ENCODE data around the gene UNK. TPM values are rescaled to one million over a fixed set of nuclear protein-coding genes. Genes with fewer than 3 reads are reported as not detected.

UNK gene
- polyA plus RNA-seq, 2 donors, result 18.2 to 26.3 TPM

DNA sequence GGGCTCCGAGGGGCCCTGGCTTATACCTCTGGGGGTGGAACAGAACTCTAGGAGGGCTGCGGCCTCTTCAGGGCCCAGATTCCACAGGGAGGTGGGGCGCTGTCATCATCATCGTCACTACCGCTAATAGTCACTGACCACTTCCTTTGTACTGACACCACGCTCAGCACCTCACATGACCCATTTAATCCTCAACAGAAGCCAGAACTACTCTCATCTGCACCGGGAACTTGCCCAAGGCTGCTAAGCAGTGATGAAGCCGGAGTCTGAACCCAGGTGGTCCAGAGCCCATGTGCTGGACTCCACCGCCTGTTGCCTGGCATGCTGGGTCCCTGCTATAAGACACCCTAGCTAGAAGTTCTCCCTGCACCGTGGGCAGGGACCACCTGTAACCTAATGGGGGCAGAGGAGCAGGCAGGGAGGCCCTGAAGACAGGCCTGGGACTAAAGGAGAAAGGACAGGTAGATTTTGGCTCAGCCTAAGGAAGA is 47.6 kb downstream of the UNK start:
- H3K4me1 ChIP-seq (ENCODE audit: control insufficient read depth in 2 of 2, insufficient read depth in 2 of 2, low read length in 1 of 2), result peaks cover 3 to 16% of the 10 kb centered on the region in 2 donors
- H3K9me3 ChIP-seq (ENCODE audit: control insufficient read depth in 2 of 2, insufficient read depth in 1 of 2, low read depth in 1 of 2, low read length in 1 of 2), result no peaks in the 10 kb centered on the region
- H3K27me3 ChIP-seq (ENCODE audit: control insufficient read depth in 1 of 2, insufficient read depth in 2 of 2, low read length in 2 of 2), result no peaks in the 10 kb centered on the region
- 68 to 81% methylated on average over 10 of the region's 10 CpGs for WGBS, 2 donors
- H3K4me3 ChIP-seq (ENCODE audit: low read depth in 1 of 2, low read length in 2 of 2), result no peak overlapping the region
- peak overlapping the region; percentile 53 to 60 for H3K27ac ChIP-seq (ENCODE audit: low read depth in 2 of 2, low read length in 1 of 2)
- H3K36me3 ChIP-seq (ENCODE audit: control insufficient read depth in 2 of 2, insufficient read depth in 2 of 2, low read length in 1 of 2), result peaks cover 0 to 32% of the 10 kb centered on the region in 2 donors

GRCh38 chr17:75832652-75833400 is 48.2 kb downstream of the UNK start:
- H3K27ac ChIP-seq (ENCODE audit: low read depth in 2 of 2, low read length in 1 of 2), result peak overlapping the region; percentile 53 to 60
- no peaks in the 10 kb centered on the region for H3K27me3 ChIP-seq (ENCODE audit: control insufficient read depth in 1 of 2, insufficient read depth in 2 of 2, low read length in 2 of 2)
- peaks cover under 1 to 10% of the 10 kb centered on the region in 2 donors for H3K4me1 ChIP-seq (ENCODE audit: control insufficient read depth in 2 of 2, insufficient read depth in 2 of 2, low read length in 1 of 2)
- H3K4me3 ChIP-seq (ENCODE audit: low read depth in 1 of 2, low read length in 2 of 2), result no peak overlapping the region
- no peaks in the 10 kb centered on the region for H3K9me3 ChIP-seq (ENCODE audit: control insufficient read depth in 2 of 2, insufficient read depth in 1 of 2, low read depth in 1 of 2, low read length in 1 of 2)
- peaks cover 0 to 32% of the 10 kb centered on the region in 2 donors for H3K36me3 ChIP-seq (ENCODE audit: control insufficient read depth in 2 of 2, insufficient read depth in 2 of 2, low read length in 1 of 2)
- WGBS, 2 donors, result 53 to 56% methylated on average over 18 to 20 of the region's 20 CpGs

DNA sequence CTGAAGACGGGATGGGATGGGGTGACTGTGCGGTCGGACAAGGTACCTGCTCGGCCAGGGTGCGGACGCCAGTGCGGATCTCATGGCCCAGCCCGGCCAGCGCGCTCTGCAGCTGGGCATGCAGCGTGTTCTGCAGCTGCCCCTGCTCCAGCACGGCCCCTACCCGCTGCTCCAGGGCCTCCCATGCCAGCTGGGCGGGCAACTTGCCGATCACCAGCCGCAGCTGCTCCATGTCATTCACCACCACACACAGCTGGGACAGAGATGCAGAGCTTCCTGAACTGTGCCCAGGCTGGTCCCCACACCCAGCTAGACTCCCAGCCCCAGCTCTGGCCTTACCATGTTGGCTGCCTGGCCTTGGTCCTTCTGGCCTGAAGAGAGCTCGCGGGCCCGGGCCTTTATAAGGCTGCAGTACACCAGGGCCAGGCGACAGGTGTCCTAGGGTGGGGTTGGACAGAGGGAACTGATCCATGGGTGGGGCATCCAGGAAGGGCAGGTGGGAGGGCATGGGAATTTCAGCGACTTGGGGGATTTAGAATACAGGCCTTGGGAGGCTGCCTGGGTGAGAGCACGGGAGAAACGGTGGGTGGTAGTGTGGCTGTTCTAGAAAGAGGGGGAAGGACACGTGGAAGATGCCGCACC is 49.8 kb downstream of the UNK start:
- Histone ChIP-seq H3K4me3 (ENCODE audit: low read depth in 1 of 2, low read length in 2 of 2) (no peak overlapping the region), H3K4me1 (ENCODE audit: control insufficient read depth in 2 of 2, insufficient read depth in 2 of 2, low read length in 1 of 2) (peaks cover 0 to 7% of the 10 kb centered on the region in 2 donors)
- 93 to 94% methylated on average over 25 of the region's 25 CpGs for WGBS, 2 donors

DNA sequence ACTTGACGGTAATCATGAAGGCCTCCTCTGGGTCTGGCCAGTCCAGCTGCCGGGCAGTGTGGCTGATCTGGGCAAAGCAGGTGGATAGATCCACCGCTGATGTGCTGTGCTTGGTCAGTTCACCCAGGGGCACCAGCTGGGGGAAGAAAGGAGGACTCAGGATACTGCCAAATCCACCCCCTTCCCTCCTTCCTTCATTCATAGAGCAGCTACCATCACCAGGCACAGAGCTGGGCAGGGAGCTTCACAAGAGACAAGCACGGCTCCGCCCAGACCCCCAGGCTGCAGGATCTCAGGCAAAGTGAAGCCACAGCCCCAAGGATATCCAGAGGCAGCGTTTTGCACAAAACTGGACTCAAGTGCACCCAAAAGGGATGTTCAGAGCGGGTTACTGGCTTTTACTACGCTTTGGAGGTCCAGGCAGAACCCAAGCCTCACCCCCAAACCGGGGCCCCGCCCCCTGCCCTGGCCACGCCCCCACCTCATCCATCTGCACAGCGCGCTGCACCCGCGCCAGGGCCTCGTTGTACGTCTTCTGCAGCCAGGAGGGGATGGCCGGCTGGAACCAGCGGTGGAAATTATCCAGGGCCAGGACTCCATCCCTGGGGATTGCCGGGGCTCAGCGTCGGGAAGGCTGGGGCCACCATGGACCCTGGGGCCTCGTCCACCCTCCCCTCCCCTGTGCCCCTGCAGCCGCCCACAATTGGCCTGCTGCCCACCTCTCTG is 50.5 kb downstream of the UNK start:
- peaks cover 0 to 29% of the 10 kb centered on the region in 2 donors for H3K36me3 ChIP-seq (ENCODE audit: control insufficient read depth in 2 of 2, insufficient read depth in 2 of 2, low read length in 1 of 2)
- H3K4me1 ChIP-seq (ENCODE audit: control insufficient read depth in 2 of 2, insufficient read depth in 2 of 2, low read length in 1 of 2), result peaks cover 0 to 7% of the 10 kb centered on the region in 2 donors
- H3K9me3 ChIP-seq (ENCODE audit: control insufficient read depth in 2 of 2, insufficient read depth in 1 of 2, low read depth in 1 of 2, low read length in 1 of 2), result no peaks in the 10 kb centered on the region
- H3K27ac ChIP-seq (ENCODE audit: low read depth in 2 of 2, low read length in 1 of 2), result no peak overlapping the region
- no peaks in the 10 kb centered on the region for H3K27me3 ChIP-seq (ENCODE audit: control insufficient read depth in 1 of 2, insufficient read depth in 2 of 2, low read length in 2 of 2)
- no peak overlapping the region for H3K4me3 ChIP-seq (ENCODE audit: low read depth in 1 of 2, low read length in 2 of 2)
- 62 to 63% methylated on average over 24 of the region's 24 CpGs for WGBS, 2 donors

More for the DNA sequence above, 49.8 kb downstream of the UNK start:
- no peaks in the 10 kb centered on the region for H3K9me3 ChIP-seq (ENCODE audit: control insufficient read depth in 2 of 2, insufficient read depth in 1 of 2, low read depth in 1 of 2, low read length in 1 of 2)
- H3K36me3 ChIP-seq (ENCODE audit: control insufficient read depth in 2 of 2, insufficient read depth in 2 of 2, low read length in 1 of 2), result peaks cover 0 to 28% of the 10 kb centered on the region in 2 donors
- H3K27me3 ChIP-seq (ENCODE audit: control insufficient read depth in 1 of 2, insufficient read depth in 2 of 2, low read length in 2 of 2), result no peaks in the 10 kb centered on the region
- no peak overlapping the region for H3K27ac ChIP-seq (ENCODE audit: low read depth in 2 of 2, low read length in 1 of 2)

- WGBS, 2 donors, result 67 to 68% methylated on average over 9 of the region's 9 CpGs
- Histone ChIP-seq H3K9me3 (ENCODE audit: control insufficient read depth in 2 of 2, insufficient read depth in 1 of 2, low read depth in 1 of 2, low read length in 1 of 2) (no peaks in the 10 kb centered on the region), H3K27ac (ENCODE audit: low read depth in 2 of 2, low read length in 1 of 2) (no peak overlapping the region), H3K4me1 (ENCODE audit: control insufficient read depth in 2 of 2, insufficient read depth in 2 of 2, low read length in 1 of 2) (peaks cover 0 to 7% of the 10 kb centered on the region in 2 donors), H3K27me3 (ENCODE audit: control insufficient read depth in 1 of 2, insufficient read depth in 2 of 2, low read length in 2 of 2) (no peaks in the 10 kb centered on the region), H3K36me3 (ENCODE audit: control insufficient read depth in 2 of 2, insufficient read depth in 2 of 2, low read length in 1 of 2) (peaks cover 0 to 30% of the 10 kb centered on the region in 2 donors), H3K4me3 (ENCODE audit: low read depth in 1 of 2, low read length in 2 of 2) (no peak overlapping the region)
Measured at GRCh38 chr17:75835654-75835987, 51.0 kb downstream of the UNK start.

DNA sequence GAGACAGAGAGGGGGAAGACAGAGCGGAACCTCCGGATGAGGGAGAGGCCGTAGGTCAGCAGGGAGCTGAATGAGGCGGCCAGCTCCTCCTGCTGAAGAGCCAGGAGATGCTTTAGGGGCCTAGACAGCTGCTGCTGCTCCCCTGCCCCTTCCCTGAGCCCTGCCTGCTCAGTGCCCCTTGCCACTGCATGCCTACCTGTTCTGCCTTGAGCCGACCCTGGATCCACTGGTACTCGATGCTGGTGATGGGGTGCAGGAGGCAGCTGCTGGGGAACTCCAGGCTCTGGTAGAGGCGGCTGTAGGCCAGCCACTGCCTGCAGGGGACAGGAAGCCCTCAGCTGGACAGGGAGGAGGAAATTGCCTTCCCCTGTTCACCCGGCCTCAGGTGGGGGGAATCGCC is 52.0 kb downstream of the UNK start:
- Histone ChIP-seq H3K27me3 (ENCODE audit: control insufficient read depth in 1 of 2, insufficient read depth in 2 of 2, low read length in 2 of 2) (no peaks in the 10 kb centered on the region), H3K36me3 (ENCODE audit: control insufficient read depth in 2 of 2, insufficient read depth in 2 of 2, low read length in 1 of 2) (peaks cover 0 to 30% of the 10 kb centered on the region in 2 donors), H3K27ac (ENCODE audit: low read depth in 2 of 2, low read length in 1 of 2) (no peak overlapping the region), H3K4me3 (ENCODE audit: low read depth in 1 of 2, low read length in 2 of 2) (no peak overlapping the region), H3K4me1 (ENCODE audit: control insufficient read depth in 2 of 2, insufficient read depth in 2 of 2, low read length in 1 of 2) (peaks cover 0 to 7% of the 10 kb centered on the region in 2 donors), H3K9me3 (ENCODE audit: control insufficient read depth in 2 of 2, insufficient read depth in 1 of 2, low read depth in 1 of 2, low read length in 1 of 2) (no peaks in the 10 kb centered on the region)
- WGBS, 2 donors, result 82 to 90% methylated on average over 9 of the region's 9 CpGs

GRCh38 chr17:75837899-75838298 is 53.3 kb downstream of the UNK start:
- peaks cover 0 to 30% of the 10 kb centered on the region in 2 donors for H3K36me3 ChIP-seq (ENCODE audit: control insufficient read depth in 2 of 2, insufficient read depth in 2 of 2, low read length in 1 of 2)
- no peak overlapping the region for H3K4me3 ChIP-seq (ENCODE audit: low read depth in 1 of 2, low read length in 2 of 2)
- 79 to 83% methylated on average over 7 of the region's 7 CpGs for WGBS, 2 donors

DNA sequence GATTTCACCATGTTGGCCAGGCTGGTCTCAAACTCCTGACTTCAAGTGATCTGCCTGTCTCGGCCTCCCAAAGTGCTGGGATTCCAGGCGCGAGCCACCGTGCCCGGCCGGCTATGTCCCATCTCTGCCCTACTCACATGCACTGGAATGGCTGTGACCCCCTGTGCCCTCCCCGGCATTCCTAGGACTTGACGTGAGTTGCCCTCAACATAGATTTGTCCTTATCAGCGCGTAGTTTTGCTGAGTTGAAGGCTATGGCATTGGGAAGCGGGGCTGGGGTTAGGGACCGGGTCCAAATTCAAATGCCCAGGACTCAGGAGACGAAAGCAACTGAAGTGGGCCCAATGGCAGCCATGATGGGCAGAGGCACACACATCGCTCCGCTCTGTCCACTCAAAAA is 53.8 kb downstream of the UNK start:
- Histone ChIP-seq H3K4me1 (ENCODE audit: control insufficient read depth in 2 of 2, insufficient read depth in 2 of 2, low read length in 1 of 2) (peaks cover 0 to 4% of the 10 kb centered on the region in 2 donors), H3K9me3 (ENCODE audit: control insufficient read depth in 2 of 2, insufficient read depth in 1 of 2, low read depth in 1 of 2, low read length in 1 of 2) (no peaks in the 10 kb centered on the region), H3K36me3 (ENCODE audit: control insufficient read depth in 2 of 2, insufficient read depth in 2 of 2, low read length in 1 of 2) (peaks cover 0 to 30% of the 10 kb centered on the region in 2 donors), H3K27me3 (ENCODE audit: control insufficient read depth in 1 of 2, insufficient read depth in 2 of 2, low read length in 2 of 2) (no peaks in the 10 kb centered on the region), H3K27ac (ENCODE audit: low read depth in 2 of 2, low read length in 1 of 2) (no peak overlapping the region), H3K4me3 (ENCODE audit: low read depth in 1 of 2, low read length in 2 of 2) (no peak overlapping the region)
- WGBS, 2 donors, result 94% methylated on average over 15 of the region's 15 CpGs

More at GRCh38 chr17:75837899-75838298, 53.3 kb downstream of the UNK start:
- no peaks in the 10 kb centered on the region for H3K9me3 ChIP-seq (ENCODE audit: control insufficient read depth in 2 of 2, insufficient read depth in 1 of 2, low read depth in 1 of 2, low read length in 1 of 2)
- H3K4me1 ChIP-seq (ENCODE audit: control insufficient read depth in 2 of 2, insufficient read depth in 2 of 2, low read length in 1 of 2), result peaks cover 0 to 7% of the 10 kb centered on the region in 2 donors
- no peak overlapping the region for H3K27ac ChIP-seq (ENCODE audit: low read depth in 2 of 2, low read length in 1 of 2)
- no peaks in the 10 kb centered on the region for H3K27me3 ChIP-seq (ENCODE audit: control insufficient read depth in 1 of 2, insufficient read depth in 2 of 2, low read length in 2 of 2)

DNA sequence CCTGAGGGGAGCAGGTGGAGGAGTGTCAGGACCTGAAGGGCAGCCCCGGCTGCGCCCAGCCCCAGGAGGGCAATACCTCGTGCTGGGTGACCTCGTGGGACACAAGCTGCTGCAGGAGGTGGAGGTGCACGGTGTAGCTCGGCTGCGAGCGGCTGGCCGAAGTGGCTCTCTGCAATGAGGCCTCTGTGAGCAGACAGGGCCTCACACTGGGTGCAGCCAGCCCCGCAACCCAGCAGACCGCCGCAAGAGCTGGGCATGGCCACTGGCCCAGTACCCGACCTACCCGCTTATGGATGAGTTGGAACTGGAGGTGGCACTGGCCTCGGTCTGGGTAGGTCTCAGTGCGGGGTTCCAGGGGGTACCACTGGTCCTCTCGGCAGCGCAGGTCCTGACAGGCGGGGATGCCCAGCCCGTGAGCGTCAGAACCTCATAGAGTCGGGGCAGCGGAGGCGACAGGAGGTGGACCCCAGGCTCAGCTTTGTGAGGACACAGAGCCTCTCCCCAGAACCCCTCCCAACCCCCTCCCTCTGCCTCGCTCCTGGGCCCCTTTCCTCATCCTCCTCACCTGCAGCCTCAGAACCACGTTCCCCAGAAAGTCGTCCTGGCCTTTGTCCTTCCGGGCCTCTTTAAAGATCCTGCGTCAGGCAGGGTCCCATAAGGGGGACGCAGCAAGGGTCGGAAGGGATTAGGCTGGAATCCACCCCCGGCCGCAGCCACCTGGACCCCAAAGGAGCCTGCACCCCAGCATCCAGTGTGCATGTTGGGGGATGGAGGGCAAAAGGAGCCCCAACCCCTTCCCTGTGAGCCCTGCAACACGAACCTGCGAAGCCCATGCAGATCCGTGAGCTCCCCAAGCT is 55.6 kb downstream of the UNK start:
- H3K4me1 ChIP-seq (ENCODE audit: control insufficient read depth in 2 of 2, insufficient read depth in 2 of 2, low read length in 1 of 2), result peaks cover 0 to 16% of the 10 kb centered on the region in 2 donors
- WGBS, 2 donors, result 88 to 91% methylated on average over 34 to 36 of the region's 36 CpGs
- H3K36me3 ChIP-seq (ENCODE audit: control insufficient read depth in 2 of 2, insufficient read depth in 2 of 2, low read length in 1 of 2), result peaks cover 0 to 21% of the 10 kb centered on the region in 2 donors
- no peak overlapping the region for H3K27ac ChIP-seq (ENCODE audit: low read depth in 2 of 2, low read length in 1 of 2)
- H3K4me3 ChIP-seq (ENCODE audit: low read depth in 1 of 2, low read length in 2 of 2), result no peak overlapping the region
- no peaks in the 10 kb centered on the region for H3K27me3 ChIP-seq (ENCODE audit: control insufficient read depth in 1 of 2, insufficient read depth in 2 of 2, low read length in 2 of 2)
- H3K9me3 ChIP-seq (ENCODE audit: control insufficient read depth in 2 of 2, insufficient read depth in 1 of 2, low read depth in 1 of 2, low read length in 1 of 2), result no peaks in the 10 kb centered on the region

All from esophagus (tissue), 2 donors.